Hindlimb muscle (tissue), 1 donor: ENCODE measurements around the gene SEMG2. TPM values are rescaled to one million over a fixed set of nuclear protein-coding genes. Genes with fewer than 3 reads are reported as not detected.

Source experiments
- DNase-seq: peaks from one replicate; pipeline ENCODE4 v3.0.0-alpha.2; 2013
- polyA plus RNA-seq: library from polyadenylated mRNA; unstranded; fragments of 120-200 nt; gene quantifications from one replicate; pipeline ENCODE4 v1.2.1, GENCODE V29; 2013; ENCODE audit not compliant: insufficient read length

Gene SEMG2, protein sequence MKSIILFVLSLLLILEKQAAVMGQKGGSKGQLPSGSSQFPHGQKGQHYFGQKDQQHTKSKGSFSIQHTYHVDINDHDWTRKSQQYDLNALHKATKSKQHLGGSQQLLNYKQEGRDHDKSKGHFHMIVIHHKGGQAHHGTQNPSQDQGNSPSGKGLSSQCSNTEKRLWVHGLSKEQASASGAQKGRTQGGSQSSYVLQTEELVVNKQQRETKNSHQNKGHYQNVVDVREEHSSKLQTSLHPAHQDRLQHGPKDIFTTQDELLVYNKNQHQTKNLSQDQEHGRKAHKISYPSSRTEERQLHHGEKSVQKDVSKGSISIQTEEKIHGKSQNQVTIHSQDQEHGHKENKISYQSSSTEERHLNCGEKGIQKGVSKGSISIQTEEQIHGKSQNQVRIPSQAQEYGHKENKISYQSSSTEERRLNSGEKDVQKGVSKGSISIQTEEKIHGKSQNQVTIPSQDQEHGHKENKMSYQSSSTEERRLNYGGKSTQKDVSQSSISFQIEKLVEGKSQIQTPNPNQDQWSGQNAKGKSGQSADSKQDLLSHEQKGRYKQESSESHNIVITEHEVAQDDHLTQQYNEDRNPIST
- polyA plus RNA-seq: not detected

DNA sequence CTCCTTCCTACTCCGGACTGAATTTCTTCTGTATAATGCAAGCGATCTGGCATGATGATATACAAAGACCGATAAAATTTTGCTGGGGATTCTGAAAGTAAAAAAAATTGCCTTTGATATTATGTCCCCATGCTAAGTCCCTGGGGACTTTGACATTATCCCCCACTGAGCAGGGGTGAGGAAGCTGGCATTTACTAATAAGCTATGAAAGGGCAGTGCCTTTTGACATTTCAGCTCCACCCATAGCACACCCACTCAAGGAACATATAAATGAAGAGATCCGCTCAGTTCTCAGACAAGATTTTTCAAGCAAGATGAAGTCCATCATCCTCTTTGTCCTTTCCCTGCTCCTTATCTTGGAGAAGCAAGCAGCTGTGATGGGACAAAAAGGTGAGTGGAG is at the start of gene SEMG2:
Gene SEMG2 (plus strand): TSS at position 298 of the 400 bp plus-strand sequence. CDS start 17 bp downstream, at position 315.
- no peak for DNase-seq

DNA sequence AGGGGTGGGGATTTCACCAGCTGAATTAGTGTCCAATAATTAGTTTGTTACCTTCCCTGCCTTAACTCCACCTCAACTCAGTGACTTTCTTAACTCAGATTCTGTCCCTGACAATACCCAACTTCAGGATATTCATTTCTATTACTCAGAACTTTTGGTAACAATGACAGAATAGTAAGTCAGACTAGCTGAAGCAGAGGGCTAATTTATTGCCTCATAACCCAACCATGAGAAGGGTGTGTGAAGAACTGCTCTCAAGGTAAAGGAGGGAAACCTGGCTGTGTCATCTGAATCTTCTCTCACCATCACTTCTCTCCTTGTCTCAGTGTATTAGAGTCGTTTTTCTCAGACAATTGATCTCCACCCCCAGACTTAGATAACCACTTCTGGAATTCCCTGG is 47.7 kb upstream of the SEMG2 start:
- DNase-seq: no peak

DNA sequence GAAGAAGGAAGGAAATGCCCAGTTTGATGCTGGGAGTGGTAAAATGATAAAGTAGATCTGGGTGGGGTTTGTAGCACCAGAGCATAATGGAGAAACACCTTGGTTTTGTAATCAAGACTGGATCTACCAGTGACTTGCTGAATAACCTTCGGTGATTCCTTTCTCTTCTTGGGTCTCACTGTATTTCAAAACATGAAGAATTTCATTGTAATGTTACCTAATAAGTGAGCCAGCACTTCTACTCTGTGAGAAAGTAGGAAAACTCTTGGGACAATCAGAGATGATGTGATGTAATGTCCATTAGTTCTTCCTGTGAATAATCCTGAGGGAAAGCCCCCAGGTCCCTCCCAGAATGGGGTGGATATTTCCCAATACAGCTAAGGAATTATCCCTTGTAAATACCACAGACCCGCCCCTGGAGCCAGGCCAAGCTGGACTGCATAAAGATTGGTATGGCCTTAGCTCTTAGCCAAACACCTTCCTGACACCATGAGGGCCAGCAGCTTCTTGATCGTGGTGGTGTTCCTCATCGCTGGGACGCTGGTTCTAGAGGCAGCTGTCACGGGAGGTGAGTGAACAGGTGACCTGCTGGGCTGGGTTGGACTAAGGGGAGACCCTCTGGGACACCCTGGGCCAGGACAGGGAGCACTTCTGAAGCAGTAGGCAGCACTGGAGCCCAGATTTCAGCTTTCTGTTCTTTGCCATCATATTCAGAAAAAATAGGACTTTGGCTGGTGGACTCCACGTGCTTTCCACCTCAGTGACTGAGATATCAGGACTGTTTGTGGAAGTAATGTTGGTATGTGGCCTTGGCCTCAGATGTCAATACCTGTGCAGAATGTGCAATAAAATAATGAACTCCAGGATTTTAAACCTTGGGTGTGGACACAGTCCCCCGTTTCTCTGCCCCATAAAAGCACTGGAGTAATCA is 46.5 kb upstream of the SEMG2 start, which contains the start of gene PI3:
Gene PI3 (plus strand): TSS at position 469 of the 931 bp plus-strand sequence. CDS start 21 bp downstream, at position 490.
- DNase-seq: no peak

DNA sequence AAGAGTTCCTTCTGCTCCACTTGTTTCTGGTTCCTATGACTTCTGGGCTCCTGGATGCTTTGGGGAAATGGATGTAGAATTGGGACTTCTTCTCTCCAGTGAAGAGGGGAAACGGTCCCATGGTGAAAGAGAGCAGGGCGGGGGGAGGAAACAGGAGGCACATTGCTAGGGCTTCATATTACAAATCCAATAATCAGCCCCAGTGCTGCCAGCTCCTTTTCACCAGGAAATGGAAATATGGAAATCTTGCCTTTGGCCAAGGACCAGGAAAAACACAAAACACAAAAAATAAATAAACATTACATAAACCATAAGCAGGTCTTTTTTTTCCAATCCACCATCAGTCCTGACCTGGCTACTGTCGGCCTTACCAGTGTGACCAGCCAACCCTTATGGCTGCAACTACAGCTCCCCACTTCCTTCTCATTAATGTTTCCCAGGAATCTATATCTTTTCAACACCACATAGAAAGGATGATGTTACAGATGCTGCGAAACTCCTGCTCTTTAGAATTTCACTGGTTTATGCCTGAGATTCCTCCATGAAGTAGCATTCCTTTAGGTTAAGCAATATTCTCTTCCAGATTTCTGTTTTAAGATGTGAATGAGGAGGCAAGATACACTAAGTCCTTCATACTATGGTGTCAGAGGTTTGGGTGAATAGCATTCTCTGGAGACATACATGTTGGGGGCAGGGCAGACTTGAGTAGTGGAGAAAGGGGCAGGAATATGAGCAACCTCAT is 44.5 kb upstream of the SEMG2 start:
- DNase-seq: no peak

DNA sequence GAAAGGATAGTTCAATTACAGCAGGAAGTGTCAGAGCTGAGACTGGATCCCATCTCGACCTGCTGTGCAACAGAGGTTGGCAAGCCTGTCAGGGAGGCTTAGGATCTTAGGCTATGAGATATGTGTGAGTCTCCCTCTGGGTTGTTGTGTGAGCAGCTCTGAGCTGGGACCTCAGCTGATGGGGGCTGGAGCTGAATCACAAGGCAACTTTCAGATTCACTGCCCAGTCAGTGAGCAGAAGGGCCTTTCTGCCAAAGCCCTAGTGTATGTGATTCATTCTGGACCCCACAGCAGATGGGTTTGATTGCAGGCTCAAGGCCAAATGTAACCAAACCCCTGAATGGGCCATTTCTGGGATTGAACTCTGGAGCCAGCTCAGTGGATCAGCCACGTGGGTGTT is 42.0 kb upstream of the SEMG2 start:
- no peak for DNase-seq

DNA sequence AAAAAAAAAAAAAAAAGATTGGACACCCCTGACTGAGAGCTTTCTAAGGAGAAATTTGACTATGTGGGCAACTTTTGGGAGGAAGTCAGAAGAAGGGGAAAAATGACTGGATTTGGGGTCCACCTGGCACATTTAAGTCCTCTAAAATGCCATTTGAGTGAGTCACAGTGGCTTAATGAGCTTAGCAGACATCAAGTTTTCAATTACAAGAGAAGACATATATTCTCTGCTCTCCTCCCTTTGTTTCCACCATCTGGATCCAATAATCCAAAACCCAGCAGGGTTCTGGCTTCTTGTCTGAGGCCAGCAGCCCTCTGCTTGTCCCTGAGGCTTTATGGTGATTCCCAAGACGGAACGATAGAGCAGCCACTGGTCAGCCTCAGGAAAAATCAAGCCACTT is 39.5 kb upstream of the SEMG2 start:
- no peak for DNase-seq

DNA sequence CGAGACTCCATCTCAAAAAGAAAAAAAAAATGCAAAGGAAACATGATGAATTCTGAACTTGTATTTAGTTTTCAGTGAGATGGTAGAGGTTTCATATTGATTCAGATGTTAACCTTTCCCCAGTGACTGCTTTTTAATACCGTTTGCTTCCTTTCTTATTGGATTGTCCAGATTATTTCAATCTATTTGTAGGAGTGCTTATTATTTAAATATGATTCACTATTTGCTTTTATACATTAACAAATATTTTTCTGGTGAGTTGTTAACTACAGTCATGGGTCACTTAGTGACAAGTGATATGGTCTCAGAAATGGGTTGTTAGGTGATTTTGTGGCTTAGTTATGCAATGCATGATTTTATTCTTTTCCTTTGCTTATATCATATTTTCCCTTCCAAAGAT is 38.1 kb upstream of the SEMG2 start:
- DNase-seq: no peak

DNA sequence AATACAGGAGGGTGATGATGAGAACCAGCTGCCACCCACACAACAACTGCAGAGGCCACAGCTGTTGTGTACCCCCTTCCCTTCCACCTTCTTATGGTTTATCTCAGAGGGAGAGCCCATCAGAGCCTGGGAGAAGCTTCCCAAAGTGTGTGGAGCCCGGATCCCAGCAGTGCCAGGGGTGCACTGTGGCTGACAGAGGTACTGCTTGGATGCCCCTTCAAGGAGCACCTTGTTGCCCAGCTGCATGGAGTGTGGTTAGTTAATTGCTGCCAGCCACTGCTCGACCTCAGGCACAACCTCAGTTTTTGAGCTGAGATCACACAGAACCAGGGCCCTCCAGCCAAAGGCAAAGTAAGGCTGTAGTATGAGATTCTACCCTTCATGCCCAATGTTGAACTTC is 33.5 kb upstream of the SEMG2 start:
- DNase-seq: no peak

DNA sequence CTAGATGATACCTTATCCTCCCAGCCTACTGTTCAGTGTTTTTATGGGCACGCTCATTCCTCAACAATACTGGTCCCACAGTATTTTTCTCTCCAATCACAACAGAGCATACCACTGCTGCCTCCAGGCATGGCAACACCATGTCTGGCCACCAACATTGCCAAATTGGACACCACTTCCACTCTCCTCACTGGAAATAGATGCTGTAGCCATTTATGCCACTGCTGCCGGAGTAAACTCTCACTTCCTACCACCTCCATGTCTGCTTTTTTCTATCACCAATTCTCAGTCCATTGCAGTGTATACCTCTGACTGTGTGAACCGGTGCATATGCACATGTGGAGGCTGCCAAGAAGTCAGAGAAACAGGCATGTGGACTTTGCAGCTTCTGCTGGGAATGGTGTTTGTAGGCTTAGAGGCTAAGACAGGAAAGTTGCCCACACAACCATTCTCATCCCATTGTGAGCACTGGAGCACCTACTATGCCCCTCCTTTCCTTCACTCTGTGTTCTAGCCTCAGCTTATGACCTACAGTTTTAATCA is 32.0 kb upstream of the SEMG2 start:
- no peak for DNase-seq

DNA sequence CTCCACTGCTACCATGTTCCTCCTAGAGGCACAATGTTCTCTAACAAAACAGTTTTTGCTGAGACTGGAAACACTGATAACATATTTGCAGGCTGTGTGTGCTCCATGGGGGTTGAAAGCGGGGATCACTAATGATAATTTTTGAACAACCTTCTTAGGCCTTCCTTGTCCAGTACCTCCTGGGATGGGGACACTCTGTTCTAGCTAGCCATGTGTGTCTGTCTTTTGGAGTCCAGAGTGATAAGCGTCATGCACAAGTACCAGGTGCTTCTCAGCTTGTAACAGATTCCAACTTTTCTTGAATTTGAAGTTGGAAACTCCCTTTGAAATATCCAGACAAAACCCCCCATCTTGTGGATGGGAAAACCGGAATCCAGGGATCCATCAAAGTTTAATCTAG is 31.3 kb upstream of the SEMG2 start:
- no peak for DNase-seq

DNA sequence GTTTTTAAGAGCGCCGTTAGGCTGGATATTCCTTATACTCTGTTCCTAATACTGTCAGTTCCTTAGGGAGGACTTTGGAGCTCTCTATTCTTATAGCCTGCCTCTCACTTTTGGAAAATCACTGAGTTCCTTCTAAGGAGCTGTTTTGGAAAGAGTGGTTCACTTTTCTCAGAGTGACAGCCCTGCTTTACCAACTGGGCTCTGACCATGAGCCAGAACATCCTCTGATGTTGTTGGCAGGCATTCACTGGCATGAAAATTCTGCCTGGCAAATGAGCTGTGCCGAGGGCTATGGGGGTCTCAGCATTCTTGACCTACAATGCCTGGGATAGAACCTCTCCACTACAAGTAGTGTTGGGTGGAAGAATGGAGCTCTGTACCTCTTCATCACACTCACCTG is 29.2 kb upstream of the SEMG2 start:
- DNase-seq: no peak

DNA sequence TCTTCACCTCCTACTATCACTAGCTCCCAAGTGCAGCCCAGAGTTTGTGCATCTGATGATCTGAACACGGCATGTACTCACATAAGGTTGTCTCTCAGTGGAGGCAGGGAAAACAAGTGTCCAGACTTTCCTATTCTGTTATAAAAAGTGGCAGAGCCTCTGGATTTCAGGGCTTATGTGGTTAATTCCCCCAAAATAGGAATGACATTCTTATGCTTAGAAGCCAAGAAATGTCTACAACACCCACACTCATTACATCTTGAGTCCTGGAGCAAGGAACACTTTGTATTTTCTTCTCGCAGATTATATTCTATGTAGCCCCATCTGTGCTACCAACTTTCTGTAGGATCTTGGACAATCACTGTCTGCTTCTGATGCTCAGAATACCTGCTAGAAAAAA is 27.8 kb upstream of the SEMG2 start:
- DNase-seq: no peak

DNA sequence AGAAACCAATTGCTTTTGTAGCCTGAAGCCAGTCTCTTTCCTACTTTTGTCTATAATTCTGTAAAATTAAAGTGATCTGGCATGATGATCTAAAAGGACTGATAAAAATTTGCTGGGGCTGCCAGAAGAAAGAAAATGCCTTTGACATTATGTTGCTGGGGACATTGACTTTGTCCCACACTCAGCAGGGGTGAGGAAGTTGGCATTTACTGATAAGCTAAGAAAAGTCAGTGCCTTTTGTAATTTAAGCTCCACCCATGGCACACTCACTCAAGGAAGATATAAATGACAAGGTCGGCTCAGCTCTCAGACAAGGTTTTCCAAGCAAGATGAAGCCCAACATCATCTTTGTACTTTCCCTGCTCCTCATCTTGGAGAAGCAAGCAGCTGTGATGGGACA is 14.4 kb upstream of the SEMG2 start, which contains the start of gene SEMG1:
Gene SEMG1 (plus strand): TSS at position 309 of the 400 bp plus-strand sequence. CDS start 21 bp downstream, at position 330.
- no peak for DNase-seq

DNA sequence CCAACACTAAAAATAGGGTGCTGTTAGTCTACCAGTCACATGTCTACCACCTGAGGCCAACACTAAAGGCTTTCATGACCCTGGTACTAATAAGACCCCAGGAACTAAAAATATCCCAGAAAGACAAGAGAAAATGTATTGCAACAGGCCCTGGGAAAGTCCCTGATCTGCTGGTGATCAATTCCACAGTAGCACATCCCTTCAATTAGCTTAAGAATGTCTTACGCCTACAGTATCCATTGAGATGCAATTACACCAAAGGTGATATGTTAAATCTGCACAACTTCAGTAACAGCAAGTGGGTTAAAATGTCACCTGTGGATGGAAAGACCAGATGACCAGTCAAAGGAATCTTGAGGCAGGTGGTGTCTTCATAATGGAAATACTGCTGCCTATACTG is 11.2 kb upstream of the SEMG2 start:
- no peak for DNase-seq

DNA sequence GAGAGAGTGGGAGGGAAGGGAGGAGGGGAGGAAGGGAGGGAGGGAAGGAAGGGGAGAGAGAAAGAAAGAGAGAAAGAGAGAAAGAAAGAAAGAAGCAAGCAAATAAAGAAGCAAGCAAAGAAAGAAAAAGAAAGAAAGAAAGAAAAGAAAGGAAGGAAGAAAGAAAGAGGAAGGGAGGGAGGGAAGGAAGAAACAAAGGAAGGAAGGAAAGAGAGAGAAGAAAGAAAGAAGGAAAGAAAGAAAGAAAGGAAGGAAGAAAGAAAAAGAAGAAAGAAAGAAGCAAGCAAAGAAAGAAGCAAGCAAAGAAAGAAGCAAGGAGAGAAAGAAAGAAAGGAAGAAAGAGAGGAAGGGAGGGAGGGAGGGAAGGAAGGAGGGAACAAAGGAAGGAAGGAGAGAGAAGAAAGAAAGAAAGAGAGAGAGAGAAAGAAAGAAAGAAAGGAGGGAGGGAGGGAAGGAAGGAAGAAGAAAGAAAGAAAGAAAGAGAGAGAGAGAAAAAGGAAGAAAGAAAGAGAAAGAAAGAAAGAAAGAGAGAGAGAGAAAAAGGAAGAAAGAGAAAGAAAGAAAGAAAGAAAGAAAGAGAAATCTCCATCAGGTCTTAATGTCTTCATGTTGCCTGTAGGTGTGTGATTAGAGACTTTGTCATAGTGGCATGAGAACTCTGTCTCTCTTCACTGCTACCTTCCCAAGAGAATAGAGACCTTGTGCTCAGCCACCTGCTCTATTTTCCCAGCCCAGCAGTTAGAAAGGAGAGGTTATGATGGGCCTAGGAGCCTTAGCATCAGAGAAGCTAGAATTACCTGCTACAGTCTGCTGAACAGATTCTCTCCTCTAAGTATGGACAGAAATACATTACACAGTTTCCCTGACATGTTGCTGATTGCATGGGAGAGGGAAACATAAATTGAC is 9.4 kb upstream of the SEMG2 start:
- DNase-seq: no peak

DNA sequence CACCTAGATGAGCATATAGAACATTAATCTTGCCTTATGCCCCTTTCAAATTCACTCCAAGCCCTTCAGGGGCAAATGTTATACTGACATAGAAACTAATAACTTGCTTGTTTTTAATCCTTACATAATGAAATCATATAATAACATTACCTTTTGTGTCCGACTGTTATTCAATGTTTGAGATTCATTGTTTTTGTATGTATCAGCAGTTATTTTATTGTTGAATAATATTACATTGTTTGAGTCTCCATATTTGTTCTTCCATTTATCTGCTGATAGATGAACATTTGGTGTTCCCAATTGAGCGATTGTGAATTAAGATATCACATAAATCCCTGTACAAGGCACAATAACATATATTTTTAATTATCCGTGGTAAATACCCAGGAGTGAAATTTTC is 8.3 kb upstream of the SEMG2 start:
- no peak for DNase-seq

DNA sequence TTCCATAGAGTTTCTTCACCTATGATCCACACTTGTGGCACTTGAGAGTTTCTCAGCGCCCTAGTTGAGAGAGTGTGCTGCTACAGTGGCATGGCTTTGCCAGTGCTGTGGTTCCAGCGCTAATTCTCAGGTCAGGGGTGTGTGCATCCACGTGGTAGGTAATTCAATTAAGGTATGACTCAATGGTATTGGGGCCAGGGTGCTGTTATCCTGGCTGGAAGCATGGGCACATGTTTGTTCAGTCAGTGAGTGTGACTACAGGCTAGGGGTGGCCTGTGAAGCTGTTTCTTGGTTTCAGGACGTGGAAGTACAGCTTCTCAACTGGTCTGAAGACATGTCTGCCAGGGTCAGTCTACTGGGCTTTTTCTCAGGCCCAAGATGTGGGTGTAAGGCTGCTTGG is 3.0 kb upstream of the SEMG2 start:
- no peak for DNase-seq

DNA sequence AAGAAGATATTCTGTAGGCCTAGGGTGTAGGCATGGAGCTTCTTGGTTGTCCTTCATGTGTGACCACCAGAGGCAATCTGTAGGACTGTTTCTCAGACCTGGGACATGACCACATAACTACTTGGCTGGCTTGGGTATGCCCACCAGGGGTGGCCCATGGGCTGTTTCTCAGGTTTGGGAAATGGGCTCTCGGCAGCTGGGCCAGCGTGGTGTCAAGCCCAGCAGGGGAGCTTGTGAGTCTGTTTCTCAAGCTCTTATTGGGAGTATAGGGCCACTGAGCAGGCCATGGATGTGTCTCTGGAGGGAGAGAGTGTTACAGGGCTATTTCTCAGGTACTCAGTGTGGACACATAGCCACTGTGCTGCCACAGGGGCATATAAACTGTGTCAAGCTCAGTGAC is 2.5 kb upstream of the SEMG2 start:
- no peak for DNase-seq

DNA sequence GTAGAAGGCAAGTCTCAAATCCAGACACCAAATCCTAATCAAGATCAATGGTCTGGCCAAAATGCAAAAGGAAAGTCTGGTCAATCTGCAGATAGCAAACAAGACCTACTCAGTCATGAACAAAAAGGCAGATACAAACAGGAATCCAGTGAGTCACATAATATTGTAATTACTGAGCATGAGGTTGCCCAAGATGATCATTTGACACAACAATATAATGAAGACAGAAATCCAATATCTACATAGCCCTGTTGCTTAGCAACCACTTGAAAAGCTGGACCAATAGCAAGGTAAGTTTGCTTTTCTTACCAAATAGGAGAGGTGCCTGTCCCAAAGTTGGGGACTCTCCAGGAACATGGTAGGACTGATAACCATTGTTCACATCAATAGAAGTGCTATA is 2.0 kb downstream of the SEMG2 start:
- DNase-seq: no peak

DNA sequence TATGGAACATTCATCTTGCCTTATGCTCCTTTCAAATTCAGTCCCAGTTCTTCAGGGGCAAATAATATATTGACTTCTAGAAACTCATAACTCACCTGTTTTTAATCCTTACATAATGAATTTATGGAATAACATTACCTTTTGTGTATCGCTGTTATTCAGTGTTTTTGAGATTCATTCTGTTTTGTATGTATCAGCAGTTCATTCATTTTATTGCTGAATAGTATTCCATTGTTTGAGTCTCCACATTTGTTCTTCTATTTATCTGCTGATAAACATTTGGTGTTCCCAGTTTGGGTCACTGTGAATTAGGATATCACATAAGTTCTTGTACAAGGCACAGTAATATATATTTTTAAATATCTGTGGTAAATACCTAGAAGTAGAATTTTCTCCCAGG is 5.1 kb downstream of the SEMG2 start:
- DNase-seq: no peak
